WTC11 (cell line): ENCODE results near the gene ZSCAN21. TPM values are rescaled to one million over a fixed set of nuclear protein-coding genes. Genes with fewer than 3 reads are reported as not detected.
"Not testable (repeated sequence)": the region's sequence is repeated elsewhere in the genome, so short reads cannot be mapped to it uniquely, and the experiment has no call there.

ENCODE experiments used
- ATAC-seq: fragments of 200-7000 bp; cut with Tn5 transposase; 2 replicates; pipeline ENCODE4 v1.10.0; 2021; ENCODE audit warnings: mild to moderate bottlenecking, moderate library complexity
- CTCF ChIA-PET: fragments of 300-600 bp; sonication (Branson Sonifier 250); formaldehyde crosslinking; loops from one replicate; lab custom pipeline; 2021; ENCODE audit warnings: antibody characterized with exemption; lab: Charles Lee
- POLR2A ChIA-PET: fragments of 350-600 bp; sonication (Branson Sonifier 250); formaldehyde crosslinking; loops from one replicate; lab custom pipeline; 2021; ENCODE audit warnings: antibody characterized with exemption; lab: Charles Lee
- DNase-seq: peaks from one replicate; pipeline ENCODE4 v3.0.0; 2021; ENCODE audit warnings: low spot score
- H3K27ac Mint-ChIP-seq: 2 replicates; pipeline ENCODE4 v1.8.0; 2021; ENCODE audit warnings: mixed read lengths
- H3K27me3 Mint-ChIP-seq: 2 replicates; pipeline ENCODE4 v1.8.0; 2021; ENCODE audit warnings: low read depth, mild to moderate bottlenecking, moderate library complexity, mixed read lengths
- H3K36me3 Mint-ChIP-seq: 2 replicates; pipeline ENCODE4 v1.8.0; 2021; ENCODE audit warnings: mixed read lengths
- H3K4me1 Mint-ChIP-seq: 2 replicates; pipeline ENCODE4 v1.8.0; 2022; ENCODE audit warnings: mixed read lengths
- H3K4me3 Mint-ChIP-seq: 2 replicates; pipeline ENCODE4 v1.8.0; 2021; ENCODE audit warnings: mild to moderate bottlenecking, moderate library complexity, mixed read lengths
- H3K9me3 Mint-ChIP-seq: 2 replicates; pipeline ENCODE4 v1.8.0; 2021; ENCODE audit warnings: mixed read lengths
- ATF1 ChIP-seq: sonication (generic); formaldehyde crosslinking; IDR thresholded peaks from 2 replicates; pipeline ENCODE4 v1.8.1; 2023; ENCODE audit warnings: mild to moderate bottlenecking, moderate library complexity, missing genetic modification reagents
- CBFB ChIP-seq: sonication (generic); formaldehyde crosslinking; IDR thresholded peaks from 2 replicates; pipeline ENCODE4 v1.8.1; 2022; ENCODE audit warnings: mild to moderate bottlenecking, low read depth, missing genetic modification reagents
- E2F4 ChIP-seq: sonication (generic); formaldehyde crosslinking; IDR thresholded peaks from 2 replicates; pipeline ENCODE4 v1.8.1; 2022; ENCODE audit warnings: low read depth, mild to moderate bottlenecking, moderate library complexity, missing genetic modification reagents, borderline replicate concordance
- ETV6 ChIP-seq: sonication (generic); formaldehyde crosslinking; IDR thresholded peaks from 2 replicates; pipeline ENCODE4 v1.8.1; 2022; ENCODE audit warnings: mild to moderate bottlenecking, missing genetic modification reagents
- GABPB1 ChIP-seq: sonication (generic); formaldehyde crosslinking; IDR thresholded peaks from 2 replicates; pipeline ENCODE4 v1.8.1; 2023; ENCODE audit warnings: mild to moderate bottlenecking, missing genetic modification reagents
- GRHL2 ChIP-seq: fragments of 250-450 bp; sonication (Bioruptor Pico); IDR thresholded peaks from 2 replicates; pipeline ENCODE4 v1.8.0; 2022; ENCODE audit warnings: mild to moderate bottlenecking, moderate library complexity; ENCODE audit not compliant: insufficient replicate concordance, severe bottlenecking
- IRF1 ChIP-seq: sonication (generic); formaldehyde crosslinking; IDR thresholded peaks from 2 replicates; pipeline ENCODE4 v1.8.0; 2023; ENCODE audit warnings: missing genetic modification reagents
- JUN ChIP-seq: sonication (generic); formaldehyde crosslinking; IDR thresholded peaks from 2 replicates; pipeline ENCODE4 v1.8.0; 2023; ENCODE audit warnings: mild to moderate bottlenecking, missing genetic modification reagents
- KAT7 ChIP-seq: sonication (generic); formaldehyde crosslinking; IDR thresholded peaks from 2 replicates; pipeline ENCODE4 v1.8.1; 2023; ENCODE audit warnings: missing genetic modification reagents, mild to moderate bottlenecking, borderline replicate concordance
- NFE2L1 ChIP-seq: sonication (generic); formaldehyde crosslinking; IDR thresholded peaks from 2 replicates; pipeline ENCODE4 v1.8.1; 2023; ENCODE audit warnings: missing genetic modification reagents
- NR2C2 ChIP-seq: sonication (generic); formaldehyde crosslinking; IDR thresholded peaks from 2 replicates; pipeline ENCODE4 v1.8.0; 2022; ENCODE audit warnings: mild to moderate bottlenecking, missing genetic modification reagents
- OVOL2 ChIP-seq: fragments of 250-450 bp; sonication (Bioruptor Pico); IDR thresholded peaks from 2 replicates; pipeline ENCODE4 v1.9.0; 2021; ENCODE audit warnings: mild to moderate bottlenecking, borderline replicate concordance
- PRRX2 ChIP-seq: fragments of 250-450 bp; sonication (Bioruptor Pico); IDR thresholded peaks from 2 replicates; pipeline ENCODE4 v1.8.0; 2021; ENCODE audit warnings: mild to moderate bottlenecking
- SP1 ChIP-seq: sonication (generic); formaldehyde crosslinking; conservative IDR thresholded peaks from 2 replicates; pipeline ENCODE4 v1.8.1; 2022; ENCODE audit warnings: missing genetic modification reagents
- STAT6 ChIP-seq: sonication (generic); formaldehyde crosslinking; conservative IDR thresholded peaks from 2 replicates; pipeline ENCODE4 v1.8.1; 2023; ENCODE audit warnings: mild to moderate bottlenecking, low read depth, missing genetic modification reagents, moderate library complexity
- ZNF396 ChIP-seq: fragments of 250-450 bp; sonication (Bioruptor Pico); IDR thresholded peaks from 2 replicates; pipeline ENCODE4 v1.8.0; 2021; ENCODE audit warnings: mild to moderate bottlenecking, moderate library complexity, borderline replicate concordance
- total RNA-seq: library from RNA; stranded (reverse); gene quantifications from 3 replicates; pipeline ENCODE4 v1.2.3, GENCODE V29; 2021

The ZSCAN21 gene
- total RNA-seq, 1 experiment from 2014 or later: 25.5 TPM

- POLR2A ChIA-PET: no interaction called here
- H3K27ac Mint-ChIP-seq: no peak overlapping the region
- no peak for TF ChIP-seq SP1
- TF ChIP-seq, all 79 proteins: peak for 0
- no peak for ATAC-seq
- Mint-ChIP-seq H3K36me3 (no peaks in the 10 kb centered on the region), H3K27me3 (peaks cover 3% of the 10 kb centered on the region; the same call in 1 of the 2 replicates), H3K4me1 (peaks cover 18% of the 10 kb centered on the region), H3K4me3 (no peak overlapping the region), H3K9me3 (0 out of 2 replicates have a peak, but pooled peaks cover 3% of the 10 kb centered on the region)
- CTCF ChIA-PET: interaction anchor here (1.2 to 1.5 kb wide), 2 partner anchors 9 to 10 kb away, joined by 3 to 4 read pairs; no protein-coding TSS in a partner anchor
- no peak for DNase-seq
These were observed 49.3 kb upstream of the ZSCAN21 start for GRCh38 chr7:100000239-100000638.

- H3K27ac Mint-ChIP-seq: peak overlapping the region; percentile 5
- POLR2A ChIA-PET: interaction anchor here (0.7 kb wide), 1 partner anchor 11 kb away, joined by 3 read pairs; no protein-coding TSS in a partner anchor
- H3K27me3 Mint-ChIP-seq: no peaks in the 10 kb centered on the region; the same call in none of the 2 replicates
- TF ChIP-seq OVOL2 (CRISPR knock-in tag): no peak
- no peak for TF ChIP-seq PRRX2
- no peak for TF ChIP-seq NFE2L1 (CRISPR knock-in tag)
- peak; percentile 75; the same call in 1 of the 2 replicates for TF ChIP-seq GABPB1 (CRISPR knock-in tag)
- no peak for TF ChIP-seq JUN (CRISPR knock-in tag)
- DNase-seq (no peak), ATAC-seq (peak; percentile 78)
- H3K4me3 Mint-ChIP-seq: no peak overlapping the region
- H3K9me3 Mint-ChIP-seq: no peaks in the 10 kb centered on the region
- peaks cover 10% of the 10 kb centered on the region for H3K4me1 Mint-ChIP-seq
- H3K36me3 Mint-ChIP-seq: no peaks in the 10 kb centered on the region
- CTCF ChIA-PET: interaction anchor here (0.5 to 1.9 kb wide), 7 partner anchors 10 to 127 kb away, joined by 3 to 7 read pairs (median 3); no protein-coding TSS in a partner anchor
These were observed 45.6 kb upstream of the ZSCAN21 start for GRCh38 chr7:100003711-100004661.

- Mint-ChIP-seq H3K4me1 (peaks cover 13% of the 10 kb centered on the region), H3K9me3 (no peaks in the 10 kb centered on the region), H3K4me3 (no peak overlapping the region), H3K36me3 (no peaks in the 10 kb centered on the region)
- CTCF ChIA-PET: interaction anchor here (0.6 to 1.3 kb wide), 2 partner anchors 18 to 75 kb away, joined by 3 to 4 read pairs; no protein-coding TSS in a partner anchor
- POLR2A ChIA-PET: interaction anchor here (0.6 kb wide), 1 partner anchor 13 kb away, joined by 4 read pairs; no protein-coding TSS in a partner anchor
- DNase-seq: no peak
- TF ChIP-seq ATF1 (CRISPR knock-in tag): no peak
- TF ChIP-seq E2F4: no peak
- TF ChIP-seq, all 79 proteins: peak for 0
- H3K27ac Mint-ChIP-seq: no peak overlapping the region
- H3K27me3 Mint-ChIP-seq: peaks cover 5% of the 10 kb centered on the region
- ATAC-seq: no peak
These were observed 41.7 kb upstream of the ZSCAN21 start for GRCh38 chr7:100007887-100008286.

GRCh38 chr7:100008525-100008924 lies 41.0 kb upstream of the ZSCAN21 start:
- CTCF ChIA-PET: interaction anchor here (0.9 to 1.3 kb wide), 2 partner anchors 18 to 29 kb away, joined by 3 to 4 read pairs; no protein-coding TSS in a partner anchor
- peaks cover 12% of the 10 kb centered on the region for H3K4me1 Mint-ChIP-seq
- no peak overlapping the region for H3K27ac Mint-ChIP-seq
- H3K27me3 Mint-ChIP-seq: peaks cover 5% of the 10 kb centered on the region
- POLR2A ChIA-PET: no interaction called here
- TF ChIP-seq ZNF396 (CRISPR knock-in tag): no peak
- no peak for ATAC-seq
- H3K4me3 Mint-ChIP-seq: no peak overlapping the region
- DNase-seq: no peak
- H3K9me3 Mint-ChIP-seq: no peaks in the 10 kb centered on the region
- no peaks in the 10 kb centered on the region for H3K36me3 Mint-ChIP-seq

- ATAC-seq, H3K27ac Mint-ChIP-seq, POLR2A ChIA-PET, DNase-seq, H3K27me3 Mint-ChIP-seq, H3K4me1 Mint-ChIP-seq, H3K4me3 Mint-ChIP-seq, H3K36me3 Mint-ChIP-seq, H3K9me3 Mint-ChIP-seq: not testable (repeated sequence)
- CTCF ChIA-PET: interaction anchor here (1.2 kb wide), 1 partner anchor 16 kb away, joined by 5 read pairs; no protein-coding TSS in a partner anchor
These were observed 39.6 kb upstream of the ZSCAN21 start for GRCh38 chr7:100009952-100010351.

GRCh38 chr7:100010901-100011300 lies 38.7 kb upstream of the ZSCAN21 start:
- Mint-ChIP-seq H3K4me1 (peaks cover 8% of the 10 kb centered on the region), H3K4me3 (no peak overlapping the region), H3K9me3 (no peaks in the 10 kb centered on the region), H3K27me3 (peaks cover 5% of the 10 kb centered on the region), H3K27ac (no peak overlapping the region), H3K36me3 (no peaks in the 10 kb centered on the region)
- ChIA-PET POLR2A (interaction anchor here (0.6 to 0.8 kb wide), 2 partner anchors 31 to 236 kb away, joined by 3 to 4 read pairs; no protein-coding TSS in a partner anchor), CTCF (interaction anchor here (0.7 to 1.2 kb wide), 2 partner anchors 17 to 31 kb away, joined by 3 to 5 read pairs; no protein-coding TSS in a partner anchor)
- DNase-seq: no peak
- ATAC-seq: no peak
- TF ChIP-seq GRHL2 (CRISPR knock-in tag) (no peak), STAT6 (CRISPR knock-in tag) (no peak), ZNF396 (CRISPR knock-in tag) (no peak), IRF1 (CRISPR knock-in tag) (no peak), CBFB (CRISPR knock-in tag) (no peak), ETV6 (no peak), NR2C2 (CRISPR knock-in tag) (no peak), KAT7 (CRISPR knock-in tag) (no peak), ATF1 (CRISPR knock-in tag) (no peak)
